KMS-11 (cell line): ENCODE results near the gene BTBD8.

Experiments
- H2AFZ ChIP-seq: fragments of 200-600 bp; sonication (generic); 2 replicates; pipeline ENCODE4 v1.6.1; 2016; ENCODE audit warnings: antibody characterized with exemption, mixed run types, low read depth
- H3K27ac ChIP-seq: fragments of 200-600 bp; sonication (generic); 2 replicates; pipeline ENCODE4 v1.6.1; 2016; ENCODE audit warnings: mild to moderate bottlenecking, mixed run types
- H3K27me3 ChIP-seq: fragments of 200-600 bp; sonication (generic); 2 replicates; pipeline ENCODE4 v1.6.1; 2017; ENCODE audit warnings: mild to moderate bottlenecking, low read depth, mixed run types, moderate library complexity; ENCODE audit not compliant: insufficient read depth
- H3K36me3 ChIP-seq: fragments of 200-600 bp; sonication (generic); 2 replicates; pipeline ENCODE4 v1.6.1; 2017; ENCODE audit warnings: mild to moderate bottlenecking, mixed run types; ENCODE audit not compliant: insufficient read depth
- H3K4me1 ChIP-seq: fragments of 200-600 bp; sonication (generic); 2 replicates; pipeline ENCODE4 v1.6.1; 2016; ENCODE audit warnings: mild to moderate bottlenecking, low read depth, mixed run types; ENCODE audit not compliant: poor library complexity, severe bottlenecking
- H3K4me2 ChIP-seq: fragments of 200-600 bp; sonication (generic); 2 replicates; pipeline ENCODE4 v1.7.0; 2016; ENCODE audit warnings: mild to moderate bottlenecking, mixed run types
- H3K4me3 ChIP-seq: fragments of 200-600 bp; sonication (generic); IDR thresholded peaks from 2 replicates; pipeline ENCODE4 v1.6.1; 2017; ENCODE audit warnings: low read depth, low read length, mixed read lengths; ENCODE audit not compliant: insufficient read depth
- H3K79me2 ChIP-seq: fragments of 200-600 bp; sonication (generic); 2 replicates; pipeline ENCODE4 v1.6.1; 2016; ENCODE audit warnings: low read depth, mixed run types; ENCODE audit not compliant: insufficient read depth
- H3K9ac ChIP-seq: fragments of 200-600 bp; sonication (generic); 2 replicates; pipeline ENCODE4 v1.6.1; 2016; ENCODE audit warnings: mild to moderate bottlenecking, mixed run types
- H4K20me1 ChIP-seq: fragments of 200-600 bp; sonication (generic); 2 replicates; pipeline ENCODE4 v1.6.1; 2016; ENCODE audit warnings: mild to moderate bottlenecking, mixed run types; ENCODE audit not compliant: insufficient read depth
- CTCF ChIP-seq: fragments of 200-600 bp; sonication (generic); conservative IDR thresholded peaks from 2 replicates; pipeline ENCODE4 v1.6.1; 2017; ENCODE audit warnings: low read depth, mild to moderate bottlenecking, antibody characterized with exemption, low read length, moderate library complexity, mixed read lengths

Gene BTBD8

GRCh38 chr1:92038695-92039346 is 41.3 kb upstream of the BTBD8 start:
- Histone ChIP-seq H3K4me2 (no peak overlapping the region), H3K9ac (no peak overlapping the region), H3K4me3 (no peak overlapping the region), H3K27ac (no peak overlapping the region), H3K4me1 (no peaks in the 10 kb centered on the region), H3K27me3 (no peaks in the 10 kb centered on the region), H3K79me2 (no peaks in the 10 kb centered on the region), H4K20me1 (no peaks in the 10 kb centered on the region), H3K36me3 (no peaks in the 10 kb centered on the region), H2AFZ (no peak overlapping the region)
- TF ChIP-seq CTCF, result no peak

- H3K27ac ChIP-seq, result no peak overlapping the region
- H3K36me3 ChIP-seq, result no peaks in the 10 kb centered on the region
- H3K9ac ChIP-seq, result no peak overlapping the region
- no peak overlapping the region for H3K4me2 ChIP-seq
- H3K4me1 ChIP-seq, result no peaks in the 10 kb centered on the region
- H3K27me3 ChIP-seq, result no peaks in the 10 kb centered on the region
- H2AFZ ChIP-seq, result no peak overlapping the region
- no peak for TF ChIP-seq CTCF
- no peak overlapping the region for H3K4me3 ChIP-seq
- no peaks in the 10 kb centered on the region for H4K20me1 ChIP-seq
- no peaks in the 10 kb centered on the region for H3K79me2 ChIP-seq
Observed at GRCh38 chr1:92040971-92041370, 39.2 kb upstream of the BTBD8 start.

- H3K79me2 ChIP-seq, result no peaks in the 10 kb centered on the region
- no peak overlapping the region for H3K4me2 ChIP-seq
Observed at GRCh38 chr1:92043621-92044020, 36.5 kb upstream of the BTBD8 start.

GRCh38 chr1:92045766-92046495 is 34.2 kb upstream of the BTBD8 start:
- Histone ChIP-seq H3K4me2 (no peak overlapping the region), H3K4me3 (no peak overlapping the region), H3K4me1 (no peaks in the 10 kb centered on the region), H3K9ac (no peak overlapping the region), H3K36me3 (no peaks in the 10 kb centered on the region), H4K20me1 (no peaks in the 10 kb centered on the region), H3K79me2 (no peaks in the 10 kb centered on the region), H2AFZ (no peak overlapping the region), H3K27me3 (no peaks in the 10 kb centered on the region), H3K27ac (no peak overlapping the region)
- TF ChIP-seq CTCF, result no peak

More at GRCh38 chr1:92043621-92044020, 36.5 kb upstream of the BTBD8 start:
- no peak overlapping the region for H3K4me3 ChIP-seq
- H2AFZ ChIP-seq, result no peak overlapping the region
- H4K20me1 ChIP-seq, result no peaks in the 10 kb centered on the region
- H3K9ac ChIP-seq, result no peak overlapping the region
- H3K27me3 ChIP-seq, result no peaks in the 10 kb centered on the region
- TF ChIP-seq CTCF, result no peak
- H3K36me3 ChIP-seq, result no peaks in the 10 kb centered on the region
- no peaks in the 10 kb centered on the region for H3K4me1 ChIP-seq
- H3K27ac ChIP-seq, result no peak overlapping the region
